ENCODE measurements around the gene ARPC5.

GRCh38 chr1:183622013-183622412 lies 13.6 kb downstream of the ARPC5 start:
- TF ChIP-seq CTCF (IDR thresholded peaks at IDR 0.05) (no peak), POLR2A (IDR thresholded peaks at IDR 0.05) (no peak), POLR2AphosphoS5 (IDR thresholded peaks at IDR 0.05) (no peak)
